ENCODE measurements around the gene HPGDS. TPM values are rescaled to one million over a fixed set of nuclear protein-coding genes. Genes with fewer than 3 reads are reported as not detected.
"Not testable (repeated sequence)": the region's sequence is repeated elsewhere in the genome, so short reads cannot be mapped to it uniquely, and the experiment has no call there.

The HPGDS gene
- total RNA-seq, 1 donor from 2014 or later = not detected

DNA sequence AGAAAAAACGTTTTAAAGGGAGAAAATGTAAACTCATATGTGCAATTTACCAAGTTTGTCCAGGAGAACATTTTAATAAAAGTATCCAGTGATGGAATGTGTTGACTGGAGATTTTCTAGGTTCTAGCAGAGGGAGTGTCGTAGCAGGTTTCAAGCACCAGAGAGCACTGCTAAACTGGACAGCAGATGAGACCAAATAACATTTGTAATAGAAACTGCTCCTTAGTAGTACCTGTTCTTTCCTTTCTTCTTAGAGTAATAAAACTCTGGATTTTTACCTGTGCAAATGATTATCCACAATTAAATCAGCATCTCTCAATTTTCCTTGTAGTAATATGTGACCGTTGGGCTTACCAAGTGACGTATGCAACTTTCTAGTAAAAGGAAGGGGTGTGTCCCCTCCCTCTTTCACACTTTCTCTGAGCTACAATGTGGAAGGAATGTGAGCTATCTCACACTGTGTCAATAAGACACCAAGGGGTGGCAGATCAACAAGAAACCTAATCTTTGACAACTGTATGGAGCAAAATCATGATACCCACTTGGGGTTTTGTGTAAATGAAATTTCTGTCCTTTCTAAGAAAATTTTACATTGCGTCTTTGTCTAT, 9.5 kb downstream of the HPGDS start:
- Mint-ChIP-seq H3K27ac (peak overlapping the region; percentile 33), H3K9me3 (ENCODE audit: low read depth) (peaks cover 2% of the 10 kb centered on the region), H3K4me3 (ENCODE audit: low read depth) (no peak overlapping the region), H3K27me3 (peaks cover 4% of the 10 kb centered on the region), H3K36me3 (ENCODE audit: insufficient read depth) (no peaks in the 10 kb centered on the region), H3K4me1 (ENCODE audit: low read depth) (peaks cover 7% of the 10 kb centered on the region)
- TF ChIP-seq, protein P1, sequence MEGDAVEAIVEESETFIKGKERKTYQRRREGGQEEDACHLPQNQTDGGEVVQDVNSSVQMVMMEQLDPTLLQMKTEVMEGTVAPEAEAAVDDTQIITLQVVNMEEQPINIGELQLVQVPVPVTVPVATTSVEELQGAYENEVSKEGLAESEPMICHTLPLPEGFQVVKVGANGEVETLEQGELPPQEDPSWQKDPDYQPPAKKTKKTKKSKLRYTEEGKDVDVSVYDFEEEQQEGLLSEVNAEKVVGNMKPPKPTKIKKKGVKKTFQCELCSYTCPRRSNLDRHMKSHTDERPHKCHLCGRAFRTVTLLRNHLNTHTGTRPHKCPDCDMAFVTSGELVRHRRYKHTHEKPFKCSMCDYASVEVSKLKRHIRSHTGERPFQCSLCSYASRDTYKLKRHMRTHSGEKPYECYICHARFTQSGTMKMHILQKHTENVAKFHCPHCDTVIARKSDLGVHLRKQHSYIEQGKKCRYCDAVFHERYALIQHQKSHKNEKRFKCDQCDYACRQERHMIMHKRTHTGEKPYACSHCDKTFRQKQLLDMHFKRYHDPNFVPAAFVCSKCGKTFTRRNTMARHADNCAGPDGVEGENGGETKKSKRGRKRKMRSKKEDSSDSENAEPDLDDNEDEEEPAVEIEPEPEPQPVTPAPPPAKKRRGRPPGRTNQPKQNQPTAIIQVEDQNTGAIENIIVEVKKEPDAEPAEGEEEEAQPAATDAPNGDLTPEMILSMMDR (IDR thresholded peaks at IDR 0.05; ENCODE audit: unreplicated experiment) = peak; percentile 34
- DNase-seq (ENCODE audit: low spot score, unreplicated experiment) = no peak

DNA sequence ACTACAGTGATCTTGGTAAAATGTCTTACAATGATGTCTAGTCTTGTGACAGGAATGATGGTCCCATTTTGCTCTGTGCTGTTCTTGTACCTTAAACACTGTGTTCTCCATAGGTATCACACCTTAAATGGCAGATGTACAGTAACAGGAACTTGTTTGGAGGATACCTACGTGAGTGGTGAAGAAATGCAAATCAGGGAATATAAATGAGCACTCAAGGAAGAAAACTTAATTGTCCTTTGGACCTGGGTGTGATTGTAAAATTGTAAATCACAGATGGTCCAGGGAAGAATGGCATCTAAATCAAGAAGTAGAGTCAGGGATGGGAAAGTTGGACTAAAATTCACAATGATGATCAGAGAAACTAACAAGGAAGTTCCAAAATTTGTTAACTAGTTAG, 12.7 kb downstream of the HPGDS start:
- TF ChIP-seq, protein P1 (IDR thresholded peaks at IDR 0.05; ENCODE audit: unreplicated experiment) = no peak
- H3K4me3 Mint-ChIP-seq (ENCODE audit: low read depth) = no peak overlapping the region
- H3K9me3 Mint-ChIP-seq (ENCODE audit: low read depth) = peaks cover 14% of the 10 kb centered on the region

DNA sequence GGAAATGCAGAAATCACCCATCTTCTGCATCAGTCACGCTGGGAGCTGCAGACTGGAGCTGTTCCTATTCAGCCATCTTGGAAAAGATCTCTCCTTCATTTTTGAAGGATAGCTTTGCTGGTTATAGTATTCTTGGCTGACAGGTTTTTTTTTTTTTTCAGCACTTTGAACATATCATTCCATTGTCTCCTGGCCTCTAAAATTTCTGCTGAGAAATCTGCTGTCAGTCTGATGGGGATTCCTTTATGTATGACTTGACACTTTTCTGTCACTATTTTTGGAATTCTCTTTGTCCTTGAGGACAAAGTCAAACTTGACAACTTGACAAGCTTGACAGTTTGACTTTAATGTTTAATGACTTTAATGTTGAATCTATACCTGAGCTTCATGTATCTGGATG, 16.8 kb downstream of the HPGDS start:
- H3K4me1 Mint-ChIP-seq (ENCODE audit: low read depth) = no peaks in the 10 kb centered on the region
- peaks cover 7% of the 10 kb centered on the region for H3K36me3 Mint-ChIP-seq (ENCODE audit: insufficient read depth)
- no peak overlapping the region for H3K27ac Mint-ChIP-seq
- no peak overlapping the region for H3K4me3 Mint-ChIP-seq (ENCODE audit: low read depth)
- H3K27me3 Mint-ChIP-seq = peaks cover 4% of the 10 kb centered on the region
- peaks cover 39% of the 10 kb centered on the region for H3K9me3 Mint-ChIP-seq (ENCODE audit: low read depth)
- no peak for DNase-seq (ENCODE audit: low spot score, unreplicated experiment)
- TF ChIP-seq, protein P1 (IDR thresholded peaks at IDR 0.05; ENCODE audit: unreplicated experiment) = no peak

More for the DNA sequence above, 12.7 kb downstream of the HPGDS start:
- Mint-ChIP-seq H3K4me1 (ENCODE audit: low read depth) (peaks cover 7% of the 10 kb centered on the region), H3K27ac (no peak overlapping the region), H3K36me3 (ENCODE audit: insufficient read depth) (peaks cover 6% of the 10 kb centered on the region), H3K27me3 (peaks cover 4% of the 10 kb centered on the region)
- DNase-seq (ENCODE audit: low spot score, unreplicated experiment) = no peak

DNA sequence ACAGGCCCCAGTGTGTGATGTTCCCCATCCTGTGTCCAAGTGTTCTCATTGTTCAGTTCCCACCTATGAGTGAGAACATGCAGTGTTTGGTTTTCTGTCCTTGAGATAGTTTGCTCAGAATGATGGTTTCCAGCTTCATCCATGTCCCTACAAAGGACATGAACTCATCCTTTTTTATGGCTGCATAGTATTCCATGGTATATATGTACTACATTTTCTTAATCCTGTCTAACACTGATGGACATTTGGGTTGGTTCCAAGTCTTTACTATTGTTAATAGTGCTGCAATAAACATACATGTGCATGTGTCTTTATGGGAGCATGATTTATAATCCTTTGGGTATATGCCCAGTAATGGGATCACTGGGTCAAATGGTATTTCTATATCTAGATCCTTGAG, 22.7 kb downstream of the HPGDS start:
- not testable (repeated sequence) for H3K4me3 Mint-ChIP-seq (ENCODE audit: low read depth); H3K27me3 Mint-ChIP-seq; H3K36me3 Mint-ChIP-seq (ENCODE audit: insufficient read depth); H3K4me1 Mint-ChIP-seq (ENCODE audit: low read depth); H3K27ac Mint-ChIP-seq; DNase-seq (ENCODE audit: low spot score, unreplicated experiment)
- peaks cover 34% of the 10 kb centered on the region for H3K9me3 Mint-ChIP-seq (ENCODE audit: low read depth)

DNA sequence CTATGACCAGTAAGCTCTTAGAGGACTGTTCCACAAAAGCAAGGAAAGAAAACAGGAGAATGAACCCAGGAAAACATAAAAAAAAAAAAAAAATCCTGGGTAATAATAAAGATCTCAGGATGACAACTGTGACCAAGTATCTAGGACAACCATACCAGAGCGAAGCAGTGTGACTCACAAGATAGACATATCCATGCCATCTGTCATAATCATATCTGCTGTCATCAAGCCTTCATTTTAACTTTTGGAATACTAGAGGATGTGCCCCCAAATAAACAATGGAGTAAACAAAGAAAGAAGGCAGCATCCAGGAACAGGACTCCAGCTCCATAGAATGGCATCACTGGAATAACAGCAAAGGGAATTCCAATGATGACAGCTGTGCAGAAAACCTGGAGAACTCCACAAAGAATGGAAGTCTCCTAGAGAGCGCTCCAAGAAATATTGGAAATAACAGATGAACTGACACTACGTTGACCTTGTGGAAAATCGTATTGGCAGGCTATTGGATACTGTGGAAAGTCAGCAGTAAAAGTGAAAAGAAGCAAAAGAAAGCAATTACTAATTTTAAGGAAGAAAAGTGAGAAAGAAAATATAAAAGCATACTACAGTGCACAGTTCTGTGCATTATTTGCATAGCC, 35.3 kb downstream of the HPGDS start:
- no peaks in the 10 kb centered on the region for H3K36me3 Mint-ChIP-seq (ENCODE audit: insufficient read depth)
- H3K4me3 Mint-ChIP-seq (ENCODE audit: low read depth) = no peak overlapping the region
- no peak overlapping the region for H3K27ac Mint-ChIP-seq
- peaks cover 7% of the 10 kb centered on the region for H3K9me3 Mint-ChIP-seq (ENCODE audit: low read depth)
- no peak for DNase-seq (ENCODE audit: low spot score, unreplicated experiment)
- TF ChIP-seq, protein P1 (IDR thresholded peaks at IDR 0.05; ENCODE audit: unreplicated experiment) = no peak
- no peaks in the 10 kb centered on the region for H3K27me3 Mint-ChIP-seq
- peaks cover 8% of the 10 kb centered on the region for H3K4me1 Mint-ChIP-seq (ENCODE audit: low read depth)

DNA sequence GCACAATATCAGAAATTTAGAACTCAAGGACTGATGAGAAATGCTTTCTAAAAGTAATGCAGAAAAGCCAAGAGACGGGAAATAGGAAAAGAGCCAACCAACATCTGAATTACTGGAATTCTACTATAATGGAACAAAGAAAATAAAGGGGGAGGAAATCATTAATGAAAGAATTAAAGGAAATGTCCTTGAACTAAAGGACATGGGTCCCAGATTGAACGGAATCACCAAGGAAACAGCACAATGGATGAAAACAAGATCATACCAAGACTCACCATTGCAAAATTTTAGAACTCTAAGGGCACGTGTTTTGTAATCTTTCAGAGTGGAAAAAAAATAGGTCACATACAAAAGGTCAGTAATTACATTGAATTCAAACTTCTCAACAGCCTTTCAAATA, 35.9 kb downstream of the HPGDS start:
- H3K27ac Mint-ChIP-seq = no peak overlapping the region
- no peaks in the 10 kb centered on the region for H3K36me3 Mint-ChIP-seq (ENCODE audit: insufficient read depth)
- no peak for DNase-seq (ENCODE audit: low spot score, unreplicated experiment)
- peaks cover under 1% of the 10 kb centered on the region for H3K9me3 Mint-ChIP-seq (ENCODE audit: low read depth)
- H3K4me3 Mint-ChIP-seq (ENCODE audit: low read depth) = no peak overlapping the region
- no peaks in the 10 kb centered on the region for H3K27me3 Mint-ChIP-seq
- peaks cover 8% of the 10 kb centered on the region for H3K4me1 Mint-ChIP-seq (ENCODE audit: low read depth)
- TF ChIP-seq, protein P1 (IDR thresholded peaks at IDR 0.05; ENCODE audit: unreplicated experiment) = no peak
